DND-41 (cell line): Measurements from ENCODE around the gene SLC15A2.

ENCODE experiments used
- EZH2 ChIP-seq: IDR thresholded peaks from 3 replicates; pipeline ENCODE4 v1.6.1; 2012; ENCODE audit warnings: borderline replicate concordance, low read depth, mild to moderate bottlenecking, moderate library complexity, low read length, inconsistent platforms; ENCODE audit not compliant: severe bottlenecking
- TF ChIP-seq, protein P1 (sequence below): IDR thresholded peaks from 2 replicates; pipeline ENCODE4 v1.5.1; 2012; ENCODE audit warnings: borderline replicate concordance, low read length, moderate library complexity, mild to moderate bottlenecking; ENCODE audit not compliant: poor library complexity, severe bottlenecking; ENCODE audit errors: extremely low read depth

DNA sequence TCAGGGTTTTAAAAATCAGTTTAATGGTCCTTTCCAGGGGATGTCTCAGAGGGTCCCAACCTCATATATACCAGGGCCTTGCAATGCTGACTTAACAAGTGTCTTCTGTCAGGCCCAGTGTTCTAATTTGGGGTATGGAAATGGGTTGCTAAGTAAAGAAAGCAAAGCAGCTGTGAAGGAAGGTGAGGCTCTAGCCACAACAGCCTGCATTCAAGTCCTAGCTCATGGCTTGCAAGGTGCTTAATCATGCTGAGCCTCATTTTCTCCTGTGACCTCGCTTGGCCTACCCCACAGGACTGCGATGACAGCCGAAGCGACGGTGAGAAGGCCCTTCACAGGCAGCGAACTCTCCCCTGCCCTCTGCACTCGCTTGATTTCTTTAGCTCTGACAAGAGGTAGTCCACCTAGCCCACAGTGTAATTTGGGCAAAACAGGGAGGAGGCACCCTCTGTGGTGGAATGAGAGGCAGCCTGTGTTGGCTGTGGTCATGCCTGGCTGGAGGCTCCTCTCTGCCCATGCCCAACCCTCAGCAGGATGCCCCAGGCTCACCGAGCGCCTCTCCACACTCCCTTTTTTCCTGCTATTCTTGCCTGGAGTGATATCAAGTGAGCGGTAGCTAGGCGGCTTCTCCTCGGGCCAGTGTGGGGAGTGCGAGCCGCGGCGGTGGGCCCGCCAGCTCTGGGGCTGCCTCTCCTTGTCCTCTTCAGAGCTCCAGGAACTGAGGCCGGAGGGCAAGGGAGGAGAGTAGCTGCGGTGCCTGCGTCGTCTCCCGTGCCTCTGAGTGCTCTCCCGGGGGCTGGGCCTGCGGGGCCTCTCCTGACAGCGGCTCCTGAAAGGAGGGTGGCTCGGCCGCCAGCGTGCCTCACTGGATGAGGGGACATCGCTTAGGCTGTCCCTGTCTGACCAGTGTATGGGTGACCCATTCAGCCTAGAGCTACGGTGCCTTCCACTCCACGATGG is 98.7 kb downstream of the SLC15A2 start:
- no peak for TF ChIP-seq EZH2
- TF ChIP-seq, protein P1, sequence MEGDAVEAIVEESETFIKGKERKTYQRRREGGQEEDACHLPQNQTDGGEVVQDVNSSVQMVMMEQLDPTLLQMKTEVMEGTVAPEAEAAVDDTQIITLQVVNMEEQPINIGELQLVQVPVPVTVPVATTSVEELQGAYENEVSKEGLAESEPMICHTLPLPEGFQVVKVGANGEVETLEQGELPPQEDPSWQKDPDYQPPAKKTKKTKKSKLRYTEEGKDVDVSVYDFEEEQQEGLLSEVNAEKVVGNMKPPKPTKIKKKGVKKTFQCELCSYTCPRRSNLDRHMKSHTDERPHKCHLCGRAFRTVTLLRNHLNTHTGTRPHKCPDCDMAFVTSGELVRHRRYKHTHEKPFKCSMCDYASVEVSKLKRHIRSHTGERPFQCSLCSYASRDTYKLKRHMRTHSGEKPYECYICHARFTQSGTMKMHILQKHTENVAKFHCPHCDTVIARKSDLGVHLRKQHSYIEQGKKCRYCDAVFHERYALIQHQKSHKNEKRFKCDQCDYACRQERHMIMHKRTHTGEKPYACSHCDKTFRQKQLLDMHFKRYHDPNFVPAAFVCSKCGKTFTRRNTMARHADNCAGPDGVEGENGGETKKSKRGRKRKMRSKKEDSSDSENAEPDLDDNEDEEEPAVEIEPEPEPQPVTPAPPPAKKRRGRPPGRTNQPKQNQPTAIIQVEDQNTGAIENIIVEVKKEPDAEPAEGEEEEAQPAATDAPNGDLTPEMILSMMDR: no peak
